ENCODE measurements around the gene DOK5. TPM values are rescaled to one million over a fixed set of nuclear protein-coding genes. Genes with fewer than 3 reads are reported as not detected.

The DOK5 gene
- total and polyA plus RNA-seq, 9 of the 15 experiments (the other 6 are each of a cell fraction or from before 2014, with no cell fraction given): not detected

- no peak for TF ChIP-seq REST (IDR thresholded peaks at IDR 0.05; ENCODE audit: borderline replicate concordance)
- no peak for TF ChIP-seq REST (CRISPR knock-in tag; IDR thresholded peaks at IDR 0.05; ENCODE audit: low read depth)
- TF ChIP-seq ZNF212 (CRISPR knock-in tag; IDR thresholded peaks at IDR 0.05): no peak
- TF ChIP-seq CGGBP1 (CRISPR knock-in tag; IDR thresholded peaks at IDR 0.05): no peak
- TF ChIP-seq HMG20A (CRISPR knock-in tag; conservative IDR thresholded peaks at IDR 0.05): no peak
- no peak for TF ChIP-seq OTX1 (CRISPR knock-in tag; IDR thresholded peaks at IDR 0.05)
Measured at GRCh38 chr20:54636575-54636974, 161.2 kb downstream of the DOK5 start (continued).

Data from K562 (cell line).